Dedifferentiated amniotic fluid mesenchymal stem cell (primary cell): ENCODE results near the gene CEP83.
"Not testable (repeated sequence)": the region's sequence is repeated elsewhere in the genome, so short reads cannot be mapped to it uniquely, and the experiment has no call there.

Source experiments
- DNase-seq: peaks from one replicate; pipeline ENCODE4 v3.0.0-alpha.2; 2016; ENCODE audit errors: extremely low spot score

CEP83 gene

DNA sequence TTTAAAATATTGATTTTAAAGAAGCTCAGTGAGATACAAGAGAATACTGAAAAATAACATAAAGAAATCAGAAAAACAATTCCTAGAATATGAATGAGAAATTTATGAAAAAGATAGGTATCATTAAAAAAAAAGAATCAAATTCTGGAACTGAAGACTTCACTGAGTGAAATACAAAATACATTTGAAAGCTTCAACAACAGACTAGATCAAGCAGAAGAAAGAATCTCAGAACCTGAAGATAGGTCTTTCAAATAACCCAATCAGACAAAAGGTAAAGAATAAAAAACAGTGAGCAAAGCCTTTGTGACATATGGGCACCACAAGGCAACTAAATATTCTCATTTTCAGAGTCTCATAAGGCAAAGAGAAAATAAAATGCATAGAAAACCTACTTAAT is 29.4 kb downstream of the CEP83 start:
- DNase-seq = no peak

DNA sequence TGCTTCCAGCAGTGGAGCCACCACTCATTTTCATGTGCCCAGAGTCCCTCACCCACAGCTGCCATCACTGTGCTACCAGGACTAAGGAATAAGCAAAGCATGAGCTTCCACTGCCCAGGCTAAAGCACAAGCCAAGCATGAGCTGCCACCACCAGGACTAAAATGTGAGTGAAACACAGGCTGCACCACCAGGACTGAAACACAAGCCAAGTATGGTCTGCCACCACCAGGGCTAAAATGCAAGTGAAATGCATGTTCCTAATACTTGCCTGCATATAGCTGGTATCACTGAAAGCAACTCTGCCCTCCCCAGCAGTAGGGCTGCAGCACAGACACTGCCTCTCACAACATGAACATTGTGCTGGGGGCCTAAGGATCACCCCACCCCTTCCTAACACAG is 30.0 kb downstream of the CEP83 start:
- DNase-seq = no peak

DNA sequence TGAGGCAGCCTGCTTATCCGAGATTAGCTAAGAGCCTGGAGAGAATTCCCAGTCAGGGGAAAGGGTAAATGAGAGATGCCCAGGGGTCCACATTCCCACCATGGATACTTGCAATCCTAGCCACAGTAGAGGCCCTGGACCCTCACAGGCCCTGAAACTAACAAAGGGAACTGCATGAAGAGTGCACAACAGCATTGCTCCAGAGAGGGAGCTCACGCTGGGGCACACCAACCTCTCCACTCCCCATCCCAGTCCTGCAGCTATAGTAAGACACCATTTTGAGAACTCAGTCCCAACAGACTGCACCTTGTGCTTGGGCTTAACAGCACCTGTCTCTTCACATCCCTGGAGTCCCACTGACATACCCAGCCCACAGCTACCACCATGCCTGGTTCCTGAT is 30.5 kb downstream of the CEP83 start:
- no peak for DNase-seq

- peak; percentile 76 for DNase-seq
Measured at GRCh38 chr12:94427501-94428381, 31.9 kb downstream of the CEP83 start.

- no peak for DNase-seq
Measured at GRCh38 chr12:94426049-94426448, 33.6 kb downstream of the CEP83 start.

DNA sequence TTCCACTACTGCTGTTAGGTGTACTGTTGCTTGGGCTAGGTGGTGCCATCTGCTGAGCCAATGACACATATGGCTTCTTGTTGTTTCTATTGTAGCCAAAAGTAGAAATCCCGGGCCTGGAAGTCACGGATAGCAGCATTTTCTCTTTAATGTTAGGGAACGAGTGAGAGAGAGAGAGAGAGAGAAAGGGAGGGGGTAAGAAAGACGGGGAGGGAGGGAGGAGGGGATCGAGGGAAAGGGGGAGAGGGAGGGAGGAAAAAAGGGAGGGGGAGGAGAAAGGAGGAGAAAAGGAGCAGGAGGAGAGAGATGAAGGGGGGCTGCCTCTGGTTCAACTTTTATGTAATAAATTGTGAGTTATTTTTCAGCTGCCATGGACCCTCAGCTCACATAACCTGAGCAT is 34.8 kb downstream of the CEP83 start:
- DNase-seq = not testable (repeated sequence)

DNA sequence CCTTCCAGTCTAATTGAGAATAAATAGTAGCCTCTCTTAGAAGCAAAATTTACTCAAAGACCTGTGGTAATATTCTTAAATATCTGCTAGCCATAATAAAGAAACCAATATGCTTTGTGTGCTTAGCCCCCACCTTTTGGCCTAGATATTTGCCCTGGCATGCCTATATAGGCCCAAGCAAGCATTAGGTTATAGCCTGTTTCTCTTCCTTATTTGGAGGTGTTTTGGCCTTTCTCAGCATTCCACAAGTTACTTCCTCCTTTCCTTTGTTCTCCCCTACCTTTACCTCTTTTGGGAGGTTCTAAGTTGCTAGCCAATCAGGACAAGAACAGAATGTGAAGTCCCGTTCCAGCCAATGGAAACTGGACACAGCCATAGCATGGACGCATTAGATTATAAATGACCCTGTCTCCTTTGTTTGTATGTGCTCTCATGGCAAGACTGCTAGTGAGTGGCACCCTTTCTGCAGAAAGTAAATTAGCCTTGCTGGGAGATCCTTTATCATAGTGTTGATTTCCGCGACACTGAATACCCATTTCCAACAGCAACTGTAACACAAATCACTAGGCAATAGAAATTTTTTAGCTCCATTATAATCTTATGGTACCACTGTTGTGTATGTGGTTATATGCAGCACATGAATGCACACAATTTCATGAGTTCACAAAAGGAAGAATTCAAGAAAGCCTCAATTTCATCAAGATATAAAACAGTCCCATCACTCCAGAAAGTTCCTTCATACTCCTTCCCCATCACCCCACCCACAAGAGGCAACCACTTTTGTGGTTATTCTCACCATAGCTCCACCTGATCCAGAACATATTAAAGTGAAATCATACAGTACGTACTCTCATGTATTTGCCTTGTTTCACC is 37.6 kb downstream of the CEP83 start:
- no peak for DNase-seq

- no peak for DNase-seq
Measured at GRCh38 chr12:94418517-94418916, 41.1 kb downstream of the CEP83 start.

DNA sequence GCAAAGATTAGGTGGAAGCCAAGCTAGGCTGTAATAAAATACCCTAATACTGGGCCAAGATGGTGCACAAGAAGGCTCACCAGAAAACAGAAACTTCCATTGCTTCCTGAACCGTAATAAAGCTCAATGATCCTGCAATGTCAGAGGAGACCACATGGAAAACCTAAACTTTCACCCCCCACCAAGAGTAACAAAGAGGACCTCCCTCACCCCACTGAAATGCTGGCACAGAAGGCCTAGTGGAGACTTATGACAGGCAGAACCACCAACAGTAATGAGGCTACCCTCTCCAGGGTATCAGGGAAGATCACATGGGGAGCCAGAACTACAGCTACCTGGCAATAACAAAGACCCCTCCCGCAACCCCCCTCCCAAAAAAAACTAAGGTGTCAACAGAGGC is 43.1 kb downstream of the CEP83 start:
- no peak for DNase-seq

GRCh38 chr12:94415066-94415465 is 44.6 kb downstream of the CEP83 start:
- no peak for DNase-seq

GRCh38 chr12:94405413-94406116 is 54.1 kb downstream of the CEP83 start:
- DNase-seq = no peak

DNA sequence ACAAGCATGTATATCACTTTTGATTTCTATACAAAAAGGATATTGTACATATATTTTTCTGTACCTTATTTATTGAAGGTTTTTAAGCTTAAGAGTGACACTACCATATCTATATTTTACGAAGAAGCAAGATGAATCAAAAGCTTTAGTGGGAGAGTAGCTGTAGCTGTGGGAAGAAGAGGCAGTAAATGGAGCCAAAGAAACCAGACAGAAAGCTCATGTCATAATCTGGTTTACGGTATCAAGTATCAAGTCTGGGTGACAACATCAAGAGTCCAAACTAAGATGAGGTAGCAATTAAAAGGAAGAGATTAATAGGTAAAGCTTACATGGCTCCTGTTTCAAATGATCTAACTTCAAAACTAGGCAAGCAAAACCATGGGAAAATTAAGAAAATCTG is 54.8 kb downstream of the CEP83 start:
- no peak for DNase-seq

- DNase-seq = no peak
Measured at GRCh38 chr12:94401326-94401725, 58.3 kb downstream of the CEP83 start.

DNA sequence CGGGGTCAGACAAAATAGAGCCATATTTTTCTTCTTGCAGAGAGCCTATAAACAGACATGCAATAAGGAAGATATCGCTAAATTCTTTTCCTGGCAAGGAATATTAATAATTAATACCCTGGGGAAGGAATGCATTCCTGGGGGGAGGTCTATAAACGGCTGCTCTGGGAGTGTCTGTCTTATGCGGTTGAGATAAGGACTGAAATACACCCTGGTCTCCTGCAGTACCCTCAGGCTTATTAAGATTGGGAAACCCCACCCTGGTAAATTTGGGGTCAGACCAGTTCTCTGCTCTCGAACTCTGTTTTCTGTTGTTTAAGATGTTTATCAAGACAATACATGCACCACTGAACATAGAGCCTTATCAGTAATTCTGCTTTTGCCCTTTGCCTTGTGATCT is 61.0 kb downstream of the CEP83 start:
- not testable (repeated sequence) for DNase-seq

GRCh38 chr12:94397401-94397800 is 62.3 kb downstream of the CEP83 start:
- no peak for DNase-seq

DNA sequence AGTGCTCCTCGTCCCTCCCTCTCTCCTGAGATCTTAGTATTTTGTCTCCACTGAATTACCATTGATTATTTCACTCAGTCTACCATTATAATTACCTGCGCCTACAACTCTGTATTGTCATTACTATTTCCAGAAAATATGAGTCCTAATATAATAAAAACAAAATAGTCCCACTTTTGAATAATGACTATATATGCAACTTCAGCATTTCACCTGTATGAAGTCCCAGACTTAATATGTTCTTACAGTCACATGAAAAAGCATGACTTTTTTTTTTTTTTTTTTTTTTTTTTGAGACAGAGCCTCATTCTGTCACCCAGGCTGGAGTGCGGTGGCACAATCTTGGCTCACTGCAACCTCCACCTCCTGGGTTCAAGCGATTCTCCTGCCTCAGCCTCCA is 63.7 kb downstream of the CEP83 start:
- DNase-seq = not testable (repeated sequence)

- DNase-seq = no peak
Measured at GRCh38 chr12:94390130-94390485, 69.6 kb downstream of the CEP83 start.

DNA sequence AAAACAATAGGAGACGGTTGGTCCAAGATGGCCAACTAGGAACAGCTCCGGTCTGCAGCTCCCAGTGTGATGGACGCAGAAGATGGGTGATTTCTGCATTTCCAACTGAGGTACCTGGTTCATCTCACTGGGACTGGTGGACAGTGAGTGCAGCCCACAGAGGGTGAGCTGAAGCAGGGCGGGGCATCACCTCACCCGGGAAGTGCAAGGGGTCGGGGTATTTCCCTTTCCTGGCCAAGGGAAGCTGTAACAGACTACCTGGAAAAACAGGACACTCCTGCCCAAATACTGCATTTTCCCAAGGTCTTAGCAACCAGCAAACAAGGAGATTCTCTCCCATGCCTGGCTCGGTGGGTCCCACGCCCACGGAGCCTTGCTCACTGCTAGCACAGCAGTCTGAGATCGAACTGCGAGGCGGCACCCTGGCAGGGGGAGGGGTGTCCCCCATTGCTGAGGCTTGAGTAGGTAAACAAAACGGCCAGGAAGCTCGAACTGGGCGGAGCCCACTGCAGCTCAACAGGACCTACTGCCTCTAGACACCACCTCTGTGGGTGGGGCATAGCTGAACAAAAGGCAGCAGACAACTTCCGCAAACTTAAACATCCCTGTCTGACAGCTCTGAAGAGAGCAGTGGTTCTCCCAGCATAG is 70.1 kb downstream of the CEP83 start:
- DNase-seq = not testable (repeated sequence)

DNA sequence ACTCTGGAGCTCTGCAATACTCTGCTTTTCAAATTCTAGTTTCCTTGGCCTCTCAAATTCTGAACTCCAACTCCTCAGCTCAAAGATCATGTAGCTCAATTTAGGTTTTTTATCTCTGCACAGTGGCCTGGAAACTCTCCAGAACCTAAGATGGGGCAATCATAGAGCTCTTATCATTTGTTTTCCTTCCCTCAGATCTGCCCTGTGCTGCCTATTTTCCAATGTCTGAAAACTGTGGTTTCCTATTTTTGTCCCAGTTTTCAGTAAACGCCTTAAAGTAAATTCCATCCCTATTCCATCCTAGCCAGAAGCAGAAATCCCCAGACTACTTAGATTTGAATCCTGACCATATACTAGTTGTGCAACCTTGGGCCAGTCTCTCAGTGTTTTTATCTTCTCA is 73.2 kb downstream of the CEP83 start:
- no peak for DNase-seq

GRCh38 chr12:94384030-94384429 is 75.6 kb downstream of the CEP83 start:
- DNase-seq = no peak

DNA sequence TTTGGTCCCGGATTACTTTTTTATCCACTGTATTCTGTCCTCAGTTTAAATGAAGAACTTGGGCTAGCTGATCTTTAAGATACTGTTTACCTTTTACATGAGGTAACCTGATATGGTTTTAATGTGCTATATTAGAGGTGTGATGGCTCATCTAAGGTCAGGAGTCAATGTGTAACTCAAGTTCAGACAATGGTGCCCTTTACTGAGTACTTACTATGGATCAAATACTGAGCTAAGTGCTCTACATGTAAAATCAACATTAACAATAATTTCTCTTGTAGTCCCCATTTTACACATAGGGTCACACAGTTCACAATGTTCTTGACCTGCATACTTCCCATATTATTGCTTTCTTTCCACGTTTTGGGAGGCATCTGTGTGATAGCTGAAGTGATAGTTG is 79.2 kb downstream of the CEP83 start:
- DNase-seq = no peak
